ENCODE measurements around the gene SLC38A8. TPM values are rescaled to one million over a fixed set of nuclear protein-coding genes. Genes with fewer than 3 reads are reported as not detected.

Gene SLC38A8
- not detected for total RNA-seq

GRCh38 chr16:84042308-84042878 is at the start of gene SLC38A8:
SLC38A8 (minus strand) TSS chr16:84042795; CDS start chr16:84042157, 638 bp downstream.
- H3K27me3 Mint-ChIP-seq: peaks cover 9 to 18% of the 10 kb centered on the region in 2 donors
- no peak within 1 kb of the TSS for H3K27ac Mint-ChIP-seq
- DNase-seq (ENCODE audit: low spot score) (no peak), ATAC-seq (peak in 1 of 2 donors; percentile 2)
- H3K4me1 Mint-ChIP-seq (ENCODE audit: low read depth in 2 of 2): no peaks in the 10 kb centered on the region
- H3K36me3 Mint-ChIP-seq: no peaks in the 10 kb centered on the region
- H3K9me3 Mint-ChIP-seq: no peaks in the 10 kb centered on the region
- no peak within 1 kb of the TSS for H3K4me3 Mint-ChIP-seq

GRCh38 chr16:84091460-84091859 is 48.9 kb upstream of the SLC38A8 start:
- Mint-ChIP-seq H3K4me1 (ENCODE audit: low read depth in 2 of 2) (peaks cover 25 to 28% of the 10 kb centered on the region in 2 donors), H3K9me3 (no peaks in the 10 kb centered on the region), H3K27ac (no peak overlapping the region), H3K27me3 (no peaks in the 10 kb centered on the region), H3K36me3 (peaks cover 63% of the 10 kb centered on the region), H3K4me3 (no peak overlapping the region)
- ATAC-seq (no peak), DNase-seq (ENCODE audit: low spot score) (no peak)

DNA sequence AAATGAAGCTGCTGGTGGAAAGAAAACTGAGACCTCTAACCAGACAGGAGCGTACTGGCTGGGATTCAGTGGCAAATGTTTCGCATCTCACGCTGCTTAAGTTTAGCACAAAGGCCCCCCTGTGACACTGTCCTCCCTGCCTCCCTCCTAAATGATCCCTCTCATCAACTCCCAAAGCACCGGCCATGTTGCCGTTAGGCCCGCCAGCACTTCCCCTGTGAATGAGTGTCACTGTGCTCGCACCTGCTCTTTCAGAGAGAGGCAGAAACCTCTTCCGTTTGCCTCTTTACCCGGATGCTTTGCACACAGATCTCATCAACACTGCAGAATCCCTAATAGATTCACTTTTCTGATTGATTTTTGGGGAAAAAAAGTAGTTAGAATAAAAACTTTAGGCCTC is 47.6 kb upstream of the SLC38A8 start:
- Mint-ChIP-seq H3K4me3 (no peak overlapping the region), H3K27me3 (no peaks in the 10 kb centered on the region), H3K9me3 (no peaks in the 10 kb centered on the region), H3K36me3 (peaks cover 69% of the 10 kb centered on the region), H3K4me1 (ENCODE audit: low read depth in 2 of 2) (peaks cover 31 to 36% of the 10 kb centered on the region in 2 donors), H3K27ac (no peak overlapping the region)
- DNase-seq (ENCODE audit: low spot score) (no peak), ATAC-seq (no peak)

GRCh38 chr16:84088695-84089395 is 46.2 kb upstream of the SLC38A8 start:
- Mint-ChIP-seq H3K36me3 (peaks cover 55% of the 10 kb centered on the region), H3K4me3 (peak overlapping the region; percentile 65), H3K9me3 (no peaks in the 10 kb centered on the region), H3K27me3 (no peaks in the 10 kb centered on the region), H3K4me1 (ENCODE audit: low read depth in 2 of 2) (peaks cover 31 to 42% of the 10 kb centered on the region in 2 donors), H3K27ac (peak overlapping the region in 1 of 2 donors; percentile 69)
- ATAC-seq (peak; percentile 82 to 90), DNase-seq (ENCODE audit: low spot score) (no peak)

DNA sequence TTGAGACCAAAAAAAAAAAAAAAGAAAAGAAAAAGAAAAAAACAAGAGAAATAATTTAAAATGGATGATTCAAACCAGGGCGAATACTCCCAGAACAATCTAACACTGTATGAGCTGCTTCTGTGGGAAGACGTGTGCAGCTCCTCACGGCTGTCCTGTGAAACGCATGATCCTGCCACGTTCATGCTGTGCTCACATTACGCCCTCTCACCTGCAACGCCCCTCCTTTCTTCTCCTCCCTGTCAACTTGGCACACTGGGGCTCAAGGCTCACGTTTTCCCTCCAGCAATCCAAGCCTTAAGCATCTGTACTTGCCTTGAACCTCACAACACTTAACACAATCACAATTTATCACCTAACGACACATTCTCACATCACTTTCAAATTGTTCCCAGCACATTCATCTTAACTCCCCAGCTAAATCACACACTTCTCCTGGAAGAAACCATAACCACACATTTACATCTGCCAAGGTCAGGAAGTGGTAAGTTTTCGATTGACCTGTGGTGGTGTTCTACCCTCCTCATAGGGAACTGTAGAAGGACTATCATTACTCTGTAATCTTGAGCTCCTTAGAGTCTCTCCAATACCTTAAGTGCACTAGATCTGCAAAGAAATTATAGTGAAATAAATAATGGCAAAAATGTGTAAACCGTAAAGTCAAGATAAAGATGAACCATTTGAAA is 45.0 kb upstream of the SLC38A8 start:
- DNase-seq (ENCODE audit: low spot score) (no peak), ATAC-seq (peak; percentile 66 to 67)
- peak overlapping the region in 1 of 2 donors; percentile 11 for H3K27ac Mint-ChIP-seq
- peaks cover 46% of the 10 kb centered on the region for H3K36me3 Mint-ChIP-seq
- peaks cover 29 to 42% of the 10 kb centered on the region in 2 donors for H3K4me1 Mint-ChIP-seq (ENCODE audit: low read depth in 2 of 2)
- H3K9me3 Mint-ChIP-seq: no peaks in the 10 kb centered on the region
- H3K27me3 Mint-ChIP-seq: no peaks in the 10 kb centered on the region
- H3K4me3 Mint-ChIP-seq: peak overlapping the region; percentile 65

GRCh38 chr16:84087001-84087400 is 44.4 kb upstream of the SLC38A8 start:
- peak overlapping the region; percentile 65 for H3K4me3 Mint-ChIP-seq

GRCh38 chr16:84086341-84086740 is 43.7 kb upstream of the SLC38A8 start:
- no peak overlapping the region for H3K27ac Mint-ChIP-seq
- H3K4me3 Mint-ChIP-seq: peak overlapping the region; percentile 66
- H3K4me1 Mint-ChIP-seq (ENCODE audit: low read depth in 2 of 2): peaks cover 29 to 42% of the 10 kb centered on the region in 2 donors
- no peak for ATAC-seq
- DNase-seq (ENCODE audit: low spot score): no peak
- H3K36me3 Mint-ChIP-seq: peaks cover 38% of the 10 kb centered on the region
- H3K9me3 Mint-ChIP-seq: no peaks in the 10 kb centered on the region
- no peaks in the 10 kb centered on the region for H3K27me3 Mint-ChIP-seq

More at GRCh38 chr16:84087001-84087400, 44.4 kb upstream of the SLC38A8 start:
- H3K9me3 Mint-ChIP-seq: no peaks in the 10 kb centered on the region
- H3K27me3 Mint-ChIP-seq: no peaks in the 10 kb centered on the region
- H3K4me1 Mint-ChIP-seq (ENCODE audit: low read depth in 2 of 2): peaks cover 29 to 42% of the 10 kb centered on the region in 2 donors
- no peak for ATAC-seq
- no peak overlapping the region for H3K27ac Mint-ChIP-seq
- peaks cover 44% of the 10 kb centered on the region for H3K36me3 Mint-ChIP-seq
- DNase-seq (ENCODE audit: low spot score): no peak

GRCh38 chr16:84085773-84086172 is 43.2 kb upstream of the SLC38A8 start:
- Mint-ChIP-seq H3K27me3 (no peaks in the 10 kb centered on the region), H3K4me1 (ENCODE audit: low read depth in 2 of 2) (peaks cover 31 to 42% of the 10 kb centered on the region in 2 donors), H3K36me3 (peaks cover 39% of the 10 kb centered on the region), H3K9me3 (no peaks in the 10 kb centered on the region), H3K27ac (no peak overlapping the region), H3K4me3 (peak overlapping the region; percentile 66)
- ATAC-seq (no peak), DNase-seq (ENCODE audit: low spot score) (no peak)

GRCh38 chr16:84085271-84085667 is 42.7 kb upstream of the SLC38A8 start:
- no peaks in the 10 kb centered on the region for H3K9me3 Mint-ChIP-seq
- H3K4me3 Mint-ChIP-seq: peak overlapping the region; percentile 24
- H3K27me3 Mint-ChIP-seq: no peaks in the 10 kb centered on the region
- H3K36me3 Mint-ChIP-seq: peaks cover 38% of the 10 kb centered on the region
- H3K4me1 Mint-ChIP-seq (ENCODE audit: low read depth in 2 of 2): peaks cover 34 to 42% of the 10 kb centered on the region in 2 donors
- H3K27ac Mint-ChIP-seq: no peak overlapping the region
- no peak for DNase-seq (ENCODE audit: low spot score)
- ATAC-seq: no peak

DNA sequence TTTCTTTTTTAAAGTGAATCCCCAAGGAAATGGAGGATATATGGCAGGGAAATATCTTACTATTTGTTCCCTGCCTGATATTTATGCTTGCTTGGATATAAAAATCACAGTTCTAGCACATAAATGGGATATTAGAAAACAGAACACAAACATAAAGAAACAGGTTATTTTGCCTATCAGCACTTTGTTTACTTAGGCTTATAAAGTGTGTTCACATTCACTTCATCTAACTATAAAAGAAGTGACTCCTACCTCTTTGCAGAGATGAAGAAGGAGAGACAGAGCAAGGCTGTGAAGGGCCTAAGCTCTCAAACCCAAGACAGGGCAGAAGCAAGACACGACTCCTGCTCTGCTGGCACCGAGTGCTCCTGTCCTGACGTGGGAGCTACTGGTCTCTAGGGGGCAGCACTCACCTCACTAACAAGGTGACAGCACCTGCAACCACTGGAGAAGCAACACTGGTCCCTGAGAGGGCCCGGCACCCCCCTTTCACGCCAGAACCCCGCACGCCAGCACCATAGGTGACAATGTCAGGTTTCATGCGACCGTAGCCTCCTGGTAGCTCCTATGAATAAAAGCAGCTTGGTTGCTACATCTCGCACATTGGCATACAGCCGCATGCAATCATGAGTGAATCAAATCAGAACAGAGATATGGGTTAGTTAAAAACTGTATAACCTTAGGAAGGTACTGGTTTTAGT is 42.1 kb upstream of the SLC38A8 start:
- H3K36me3 Mint-ChIP-seq: peaks cover 34% of the 10 kb centered on the region
- DNase-seq (ENCODE audit: low spot score) (no peak), ATAC-seq (peak; percentile 58 to 70)
- peaks cover 34 to 42% of the 10 kb centered on the region in 2 donors for H3K4me1 Mint-ChIP-seq (ENCODE audit: low read depth in 2 of 2)
- no peaks in the 10 kb centered on the region for H3K9me3 Mint-ChIP-seq
- peak overlapping the region; percentile 24 for H3K4me3 Mint-ChIP-seq
- no peaks in the 10 kb centered on the region for H3K27me3 Mint-ChIP-seq
- no peak overlapping the region for H3K27ac Mint-ChIP-seq

GRCh38 chr16:84082835-84083569 is 40.4 kb upstream of the SLC38A8 start:
- H3K4me1 Mint-ChIP-seq (ENCODE audit: low read depth in 2 of 2): peaks cover 26% of the 10 kb centered on the region in 2 donors
- peaks cover 30% of the 10 kb centered on the region for H3K36me3 Mint-ChIP-seq
- H3K27me3 Mint-ChIP-seq: no peaks in the 10 kb centered on the region
- no peak overlapping the region for H3K27ac Mint-ChIP-seq
- DNase-seq (ENCODE audit: low spot score) (no peak), ATAC-seq (no peak)
- no peaks in the 10 kb centered on the region for H3K9me3 Mint-ChIP-seq
- H3K4me3 Mint-ChIP-seq: no peak overlapping the region

GRCh38 chr16:84082110-84082509 is 39.5 kb upstream of the SLC38A8 start:
- DNase-seq (ENCODE audit: low spot score) (no peak), ATAC-seq (no peak)
- H3K4me3 Mint-ChIP-seq: no peak overlapping the region
- no peaks in the 10 kb centered on the region for H3K9me3 Mint-ChIP-seq
- H3K27me3 Mint-ChIP-seq: no peaks in the 10 kb centered on the region
- no peak overlapping the region for H3K27ac Mint-ChIP-seq
- peaks cover 27% of the 10 kb centered on the region for H3K36me3 Mint-ChIP-seq
- peaks cover 17 to 22% of the 10 kb centered on the region in 2 donors for H3K4me1 Mint-ChIP-seq (ENCODE audit: low read depth in 2 of 2)

- no peaks in the 10 kb centered on the region for H3K27me3 Mint-ChIP-seq
- H3K36me3 Mint-ChIP-seq: peaks cover 26% of the 10 kb centered on the region
- no peak overlapping the region for H3K4me3 Mint-ChIP-seq
- H3K9me3 Mint-ChIP-seq: no peaks in the 10 kb centered on the region
- DNase-seq (ENCODE audit: low spot score) (no peak), ATAC-seq (no peak)
- peaks cover 14 to 18% of the 10 kb centered on the region in 2 donors for H3K4me1 Mint-ChIP-seq (ENCODE audit: low read depth in 2 of 2)
- no peak overlapping the region for H3K27ac Mint-ChIP-seq
Observed at GRCh38 chr16:84081446-84081989, 38.9 kb upstream of the SLC38A8 start.
